Measurements from ENCODE around the gene SRSF6.
"Not testable (repeated sequence)": the region's sequence is repeated elsewhere in the genome, so short reads cannot be mapped to it uniquely, and the experiment has no call there.

The SRSF6 gene

GRCh38 chr20:43415661-43416430, 41.9 kb upstream of the SRSF6 start:
- no peak for TF ChIP-seq CTCF (IDR thresholded peaks at IDR 0.05; ENCODE audit: insufficient read depth, low read length, poor library complexity, severe bottlenecking)
- TF ChIP-seq EZH2phosphoT487 (conservative IDR thresholded peaks at IDR 0.05; ENCODE audit: low read length), result no peak
- Histone ChIP-seq H3K9me2 (replicated peaks; ENCODE audit: insufficient read depth, low read length) (no peaks in the 10 kb centered on the region), H3K36me3 (ENCODE audit: low read length) (no peaks in the 10 kb centered on the region), H4K20me1 (ENCODE audit: low read depth, low read length) (no peaks in the 10 kb centered on the region), H3K9ac (ENCODE audit: low read length) (no peak overlapping the region), H3K4me3 (ENCODE audit: insufficient read depth, low read length, poor library complexity, severe bottlenecking) (no peak overlapping the region), H3K79me2 (ENCODE audit: insufficient read depth, low read length) (no peaks in the 10 kb centered on the region), H2AFZ (ENCODE audit: low read depth, low read length, severe bottlenecking) (no peak overlapping the region), H3K27ac (ENCODE audit: low read depth, low read length) (no peak overlapping the region), H3K27me3 (ENCODE audit: low read length) (no peaks in the 10 kb centered on the region; the same call in 1 of the 2 replicates), H3F3A (ENCODE audit: insufficient read depth) (no peaks in the 10 kb centered on the region), H3K4me2 (ENCODE audit: low read depth, low read length, poor library complexity, severe bottlenecking) (no peak overlapping the region), H3K9me3 (ENCODE audit: insufficient read depth, low read length) (no peaks in the 10 kb centered on the region; the same call in 1 of the 2 replicates)

- Histone ChIP-seq H3K9me3 (ENCODE audit: insufficient read depth, low read length) (no peaks in the 10 kb centered on the region; the same call in 1 of the 2 replicates), H3K36me3 (ENCODE audit: low read length) (no peaks in the 10 kb centered on the region), H3K27me3 (ENCODE audit: low read length) (no peaks in the 10 kb centered on the region; the same call in 1 of the 2 replicates), H3K9me2 (replicated peaks; ENCODE audit: insufficient read depth, low read length) (no peaks in the 10 kb centered on the region), H4K20me1 (ENCODE audit: low read depth, low read length) (no peaks in the 10 kb centered on the region), H3F3A (ENCODE audit: insufficient read depth) (no peaks in the 10 kb centered on the region), H3K4me2 (ENCODE audit: low read depth, low read length, poor library complexity, severe bottlenecking) (no peak overlapping the region), H3K27ac (ENCODE audit: low read depth, low read length) (no peak overlapping the region), H3K4me3 (ENCODE audit: insufficient read depth, low read length, poor library complexity, severe bottlenecking) (no peak overlapping the region), H3K9ac (ENCODE audit: low read length) (no peak overlapping the region), H2AFZ (ENCODE audit: low read depth, low read length, severe bottlenecking) (no peak overlapping the region), H3K79me2 (ENCODE audit: insufficient read depth, low read length) (no peaks in the 10 kb centered on the region)
- TF ChIP-seq CTCF (IDR thresholded peaks at IDR 0.05; ENCODE audit: insufficient read depth, low read length, poor library complexity, severe bottlenecking) (no peak), EZH2phosphoT487 (conservative IDR thresholded peaks at IDR 0.05; ENCODE audit: low read length) (no peak)
Measured at GRCh38 chr20:43416591-43417228, 41.0 kb upstream of the SRSF6 start.

GRCh38 chr20:43420192-43420591, 37.5 kb upstream of the SRSF6 start:
- no peak overlapping the region for H3K4me2 ChIP-seq (ENCODE audit: low read depth, low read length, poor library complexity, severe bottlenecking)
- TF ChIP-seq CTCF (IDR thresholded peaks at IDR 0.05; ENCODE audit: insufficient read depth, low read length, poor library complexity, severe bottlenecking) (no peak), EZH2phosphoT487 (conservative IDR thresholded peaks at IDR 0.05; ENCODE audit: low read length) (no peak)

GRCh38 chr20:43420913-43421312, 36.8 kb upstream of the SRSF6 start:
- not testable (repeated sequence) for H2AFZ ChIP-seq (ENCODE audit: low read depth, low read length, severe bottlenecking)

More at GRCh38 chr20:43420192-43420591, 37.5 kb upstream of the SRSF6 start:
- Histone ChIP-seq H4K20me1 (ENCODE audit: low read depth, low read length) (no peaks in the 10 kb centered on the region), H3K36me3 (ENCODE audit: low read length) (no peaks in the 10 kb centered on the region), H3K27me3 (ENCODE audit: low read length) (no peaks in the 10 kb centered on the region), H3K9me3 (ENCODE audit: insufficient read depth, low read length) (no peaks in the 10 kb centered on the region; the same call in 1 of the 2 replicates), H3K4me3 (ENCODE audit: insufficient read depth, low read length, poor library complexity, severe bottlenecking) (no peak overlapping the region), H3K9me2 (replicated peaks; ENCODE audit: insufficient read depth, low read length) (no peaks in the 10 kb centered on the region), H3F3A (ENCODE audit: insufficient read depth) (no peaks in the 10 kb centered on the region), H3K9ac (ENCODE audit: low read length) (no peak overlapping the region), H3K79me2 (ENCODE audit: insufficient read depth, low read length) (no peaks in the 10 kb centered on the region), H3K27ac (ENCODE audit: low read depth, low read length) (no peak overlapping the region), H2AFZ (ENCODE audit: low read depth, low read length, severe bottlenecking) (no peak overlapping the region)

More at GRCh38 chr20:43420913-43421312, 36.8 kb upstream of the SRSF6 start:
- not testable (repeated sequence) for H3K27ac ChIP-seq (ENCODE audit: low read depth, low read length); H4K20me1 ChIP-seq (ENCODE audit: low read depth, low read length); H3F3A ChIP-seq (ENCODE audit: insufficient read depth); H3K36me3 ChIP-seq (ENCODE audit: low read length); H3K9me2 ChIP-seq (replicated peaks; ENCODE audit: insufficient read depth, low read length); H3K27me3 ChIP-seq (ENCODE audit: low read length); H3K9ac ChIP-seq (ENCODE audit: low read length); H3K4me3 ChIP-seq (ENCODE audit: insufficient read depth, low read length, poor library complexity, severe bottlenecking); H3K9me3 ChIP-seq (ENCODE audit: insufficient read depth, low read length); H3K4me2 ChIP-seq (ENCODE audit: low read depth, low read length, poor library complexity, severe bottlenecking); H3K79me2 ChIP-seq (ENCODE audit: insufficient read depth, low read length)
